ENCODE measurements around the gene CIAO2B. TPM values are rescaled to one million over a fixed set of nuclear protein-coding genes. Genes with fewer than 3 reads are reported as not detected.

CIAO2B gene
- total and polyA plus RNA-seq, 4 experiments from 2014 or later: 72.7 to 150 (median 102) TPM

- Mint-ChIP-seq H3K4me1 (peaks cover 0 to 7% (median 5%) of the 10 kb centered on the region in 4 donors), H3K36me3 (peaks cover 0 to 4% of the 10 kb centered on the region in 2 donors), H3K4me3 (peak overlapping the region in 4 of 8 donors; percentile 25 to 78 (median 70)), H3K27me3 (peaks cover 20 to 22% of the 10 kb centered on the region in 2 donors), H3K9me3 (no peaks in the 10 kb centered on the region), H3K27ac (peak overlapping the region in 1 of 7 donors; percentile 30)
- ChIA-PET POLR2A (ENCODE audit: partially characterized antibody) (interaction anchor here (0.5 to 0.7 kb wide), 2 partner anchors 8 to 34 kb away, joined by 3 read pairs; partner anchors contain the start of gene CIAO2B), CTCF (ENCODE audit: partially characterized antibody) (interaction anchor here (1.2 kb wide), 1 partner anchor 31 kb away, joined by 3 read pairs; no protein-coding TSS in a partner anchor)
- peaks cover 11% of the 10 kb centered on the region for H3K27me3 ChIP-seq (ENCODE audit: insufficient read depth, low read length)
- peaks cover 7% of the 10 kb centered on the region for H3K4me1 ChIP-seq (ENCODE audit: insufficient read depth, low read length)
- H3K36me3 ChIP-seq (ENCODE audit: insufficient read depth, low read length): no peaks in the 10 kb centered on the region
- H3K9me3 ChIP-seq (ENCODE audit: control insufficient read depth in 1 of 2, low read length in 2 of 2): no peaks in the 10 kb centered on the region
- DNase-seq: peak in 1 of 5 donors; percentile 3
- intact Hi-C loops (cut with micrococcal nuclease): no loop called here
- H3K27ac ChIP-seq (ENCODE audit: low read depth, low read length): no peak overlapping the region
- no peak overlapping the region for H3K4me3 ChIP-seq (ENCODE audit: low read length in 2 of 2)
Observed at GRCh38 chr16:66926171-66926947, 7.8 kb downstream of the CIAO2B start.

DNA sequence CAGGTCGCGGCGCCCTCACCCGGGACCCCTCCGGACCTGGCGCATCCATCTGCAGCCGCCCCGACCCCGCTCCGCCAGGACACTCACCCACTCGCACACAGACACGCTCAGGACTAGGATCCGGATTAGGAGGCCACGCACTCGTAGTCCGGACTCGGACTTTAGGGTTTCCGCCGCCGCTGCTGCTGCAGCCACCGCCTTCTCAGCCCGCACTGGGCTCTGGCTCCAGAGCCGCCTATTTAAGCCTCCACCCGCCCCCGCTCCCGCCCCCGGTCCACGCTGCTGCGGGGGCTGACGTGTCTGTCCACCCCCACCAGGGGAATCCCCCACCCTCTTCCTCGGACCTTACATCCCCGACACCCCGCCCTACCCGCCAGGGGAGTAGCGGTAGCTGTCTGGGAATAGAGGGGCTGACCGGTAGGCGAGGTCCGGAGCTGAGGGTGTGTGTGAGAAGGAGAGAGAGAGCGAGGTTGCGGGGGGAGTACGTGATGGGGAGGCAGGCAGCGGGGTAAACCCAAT is 8.8 kb downstream of the CIAO2B start, which contains the start of gene RRAD:
RRAD (minus strand) TSS at position 214 of the 519 bp plus-strand sequence. CDS start 356 bp downstream, outside the sequence.
- H3K9me3 Mint-ChIP-seq: no peaks in the 10 kb centered on the region
- CTCF ChIA-PET (ENCODE audit: partially characterized antibody): no interaction called here
- peak within 1 kb of the TSS; percentile 47 to 80 (median 76) for H3K4me3 Mint-ChIP-seq
- H3K9me3 ChIP-seq (ENCODE audit: control insufficient read depth in 1 of 2, low read length in 2 of 2): no peaks in the 10 kb centered on the region
- H3K36me3 ChIP-seq (ENCODE audit: insufficient read depth, low read length): no peaks in the 10 kb centered on the region
- intact Hi-C loops (cut with micrococcal nuclease): no loop called here
- H3K27me3 Mint-ChIP-seq: peaks cover 21 to 23% of the 10 kb centered on the region in 2 donors
- DNase-seq: no peak
- POLR2A ChIA-PET (ENCODE audit: partially characterized antibody): interaction anchor here (0.7 kb wide), 1 partner anchor 9 kb away, joined by 3 read pairs; the partner anchor contains the start of gene CIAO2B
- no peak within 1 kb of the TSS for H3K27ac ChIP-seq (ENCODE audit: low read depth, low read length)
- peaks cover 11% of the 10 kb centered on the region for H3K27me3 ChIP-seq (ENCODE audit: insufficient read depth, low read length)
- H3K27ac Mint-ChIP-seq: peak within 1 kb of the TSS in 1 of 7 donors; percentile 21
- peak within 1 kb of the TSS in 1 of 2 donors; percentile 14 for H3K4me3 ChIP-seq (ENCODE audit: low read length in 2 of 2)
- H3K4me1 ChIP-seq (ENCODE audit: insufficient read depth, low read length): peaks cover 7% of the 10 kb centered on the region
- H3K4me1 Mint-ChIP-seq: peaks cover 0 to 7% (median 5%) of the 10 kb centered on the region in 4 donors
- H3K36me3 Mint-ChIP-seq: peaks cover 0 to 2% of the 10 kb centered on the region in 2 donors

DNA sequence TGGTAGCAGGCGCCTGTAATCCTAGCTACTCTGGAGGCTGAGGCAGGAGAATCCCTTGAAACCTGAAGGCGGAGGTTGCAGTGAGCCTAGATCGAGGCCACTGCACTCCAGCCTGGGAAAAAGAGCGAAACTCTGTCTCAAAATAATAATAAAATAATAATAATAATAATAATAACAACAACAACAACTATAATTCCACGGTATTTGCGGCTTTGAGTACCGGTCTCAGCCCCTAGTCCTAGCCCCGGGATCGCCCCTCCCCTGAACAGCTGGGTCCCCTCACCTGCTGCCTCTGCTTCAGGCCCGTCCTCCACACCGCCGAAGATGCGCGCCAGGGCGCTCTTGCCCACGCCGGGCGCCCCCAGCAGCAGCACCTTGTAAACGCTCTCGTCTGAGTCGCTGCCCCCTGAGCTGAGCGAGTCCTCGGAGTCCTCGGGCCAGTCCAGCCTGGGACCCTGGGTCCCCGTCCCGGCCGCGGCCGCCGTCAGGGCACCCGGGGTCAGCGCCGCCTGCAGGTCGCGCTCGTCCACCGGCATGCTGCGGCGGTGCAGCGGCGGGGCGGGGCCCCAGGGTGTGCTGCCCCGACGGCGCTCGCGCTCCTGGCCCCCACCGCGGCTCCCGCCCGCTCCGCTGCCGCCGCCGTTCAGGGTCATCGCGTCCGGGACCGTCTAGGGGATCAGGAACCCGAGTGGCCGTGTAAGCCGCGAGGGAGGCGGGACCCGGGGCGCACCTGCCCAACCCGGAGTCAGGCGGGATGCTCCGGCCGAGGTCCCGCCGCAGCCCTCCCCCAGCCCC is 9.5 kb downstream of the CIAO2B start:
- H3K36me3 Mint-ChIP-seq: no peaks in the 10 kb centered on the region
- intact Hi-C loops (cut with micrococcal nuclease): no loop called here
- POLR2A ChIA-PET (ENCODE audit: partially characterized antibody): no interaction called here

DNA sequence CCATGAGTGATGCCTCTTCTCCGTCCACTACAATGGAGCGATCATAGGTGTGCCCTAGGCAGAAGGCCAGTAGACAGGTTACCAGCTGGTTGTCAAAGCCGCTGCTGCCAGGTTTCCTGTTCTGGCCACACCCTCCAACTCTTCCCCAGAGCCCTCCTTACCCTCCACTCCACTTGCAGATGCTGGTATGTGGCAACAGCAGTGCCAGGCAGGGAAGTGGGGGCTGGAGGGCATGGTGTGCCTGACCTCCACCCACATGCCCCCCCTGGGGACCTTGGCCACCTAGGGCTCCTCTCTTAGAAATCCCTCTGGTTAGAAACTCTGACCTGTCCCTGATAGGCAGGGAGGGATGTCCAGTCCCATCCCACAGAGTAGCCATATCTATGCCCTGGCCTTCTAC is 10.3 kb downstream of the CIAO2B start:
- peaks cover 23 to 26% of the 10 kb centered on the region in 2 donors for H3K27me3 Mint-ChIP-seq
- H3K4me3 Mint-ChIP-seq: peak overlapping the region in 2 of 8 donors; percentile 8 to 16

More for the DNA sequence above, 9.5 kb downstream of the CIAO2B start:
- Mint-ChIP-seq H3K9me3 (no peaks in the 10 kb centered on the region), H3K27me3 (peaks cover 21 to 23% of the 10 kb centered on the region in 2 donors), H3K4me3 (peak overlapping the region; percentile 1 to 71 (median 42)), H3K27ac (no peak overlapping the region), H3K4me1 (peaks cover 0 to 7% (median 5%) of the 10 kb centered on the region in 4 donors)
- DNase-seq: peak in 3 of 5 donors; percentile 34 to 41 (median 35)
- Histone ChIP-seq H3K4me1 (ENCODE audit: insufficient read depth, low read length) (peaks cover 7% of the 10 kb centered on the region), H3K27me3 (ENCODE audit: insufficient read depth, low read length) (peaks cover 11% of the 10 kb centered on the region), H3K36me3 (ENCODE audit: insufficient read depth, low read length) (no peaks in the 10 kb centered on the region), H3K9me3 (ENCODE audit: control insufficient read depth in 1 of 2, low read length in 2 of 2) (no peaks in the 10 kb centered on the region), H3K4me3 (ENCODE audit: low read length in 2 of 2) (no peak overlapping the region), H3K27ac (ENCODE audit: low read depth, low read length) (no peak overlapping the region)
- CTCF ChIA-PET (ENCODE audit: partially characterized antibody): no interaction called here

DNA sequence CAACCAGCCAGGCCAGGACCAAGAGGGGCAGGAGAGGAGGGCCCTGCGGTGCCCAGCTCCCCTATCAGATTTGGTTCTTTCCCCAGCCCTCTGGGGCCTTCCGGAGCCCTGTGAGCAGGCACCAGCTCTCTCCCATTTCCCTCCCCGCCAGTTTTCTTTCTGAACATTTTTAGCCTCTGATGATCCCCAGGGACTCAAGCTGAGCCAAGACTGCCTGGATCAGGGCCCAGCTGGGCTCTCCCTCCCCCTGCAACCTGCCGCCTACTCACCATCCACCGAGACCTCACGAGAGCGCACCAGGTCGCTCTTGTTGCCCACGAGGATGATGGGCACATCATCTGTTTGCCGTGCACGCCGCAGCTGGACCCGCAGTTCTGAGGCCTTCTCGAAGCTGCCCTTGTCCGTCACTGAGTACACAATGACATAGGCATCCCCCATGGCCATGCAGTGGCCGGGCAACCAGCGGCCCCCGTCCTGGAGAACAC is 10.9 kb downstream of the CIAO2B start:
- Histone ChIP-seq H3K4me1 (ENCODE audit: insufficient read depth, low read length) (peaks cover 7% of the 10 kb centered on the region), H3K36me3 (ENCODE audit: insufficient read depth, low read length) (no peaks in the 10 kb centered on the region), H3K4me3 (ENCODE audit: low read length in 2 of 2) (no peak overlapping the region), H3K9me3 (ENCODE audit: control insufficient read depth in 1 of 2, low read length in 2 of 2) (no peaks in the 10 kb centered on the region), H3K27me3 (ENCODE audit: insufficient read depth, low read length) (peaks cover 11% of the 10 kb centered on the region), H3K27ac (ENCODE audit: low read depth, low read length) (no peak overlapping the region)
- no peak for DNase-seq
- Mint-ChIP-seq H3K36me3 (no peaks in the 10 kb centered on the region), H3K27me3 (peaks cover 23 to 26% of the 10 kb centered on the region in 2 donors), H3K4me3 (peak overlapping the region in 2 of 8 donors; percentile 18 to 41), H3K4me1 (peaks cover 0 to 7% (median 5%) of the 10 kb centered on the region in 4 donors), H3K9me3 (no peaks in the 10 kb centered on the region), H3K27ac (no peak overlapping the region)
- ChIA-PET POLR2A (ENCODE audit: partially characterized antibody) (no interaction called here), CTCF (ENCODE audit: partially characterized antibody) (no interaction called here)
- intact Hi-C loops (cut with micrococcal nuclease): no loop called here

More for the DNA sequence above, 10.3 kb downstream of the CIAO2B start:
- H3K27ac Mint-ChIP-seq: no peak overlapping the region
- Histone ChIP-seq H3K9me3 (ENCODE audit: control insufficient read depth in 1 of 2, low read length in 2 of 2) (no peaks in the 10 kb centered on the region), H3K4me1 (ENCODE audit: insufficient read depth, low read length) (peaks cover 7% of the 10 kb centered on the region), H3K27ac (ENCODE audit: low read depth, low read length) (no peak overlapping the region), H3K27me3 (ENCODE audit: insufficient read depth, low read length) (peaks cover 11% of the 10 kb centered on the region), H3K4me3 (ENCODE audit: low read length in 2 of 2) (no peak overlapping the region), H3K36me3 (ENCODE audit: insufficient read depth, low read length) (no peaks in the 10 kb centered on the region)
- H3K36me3 Mint-ChIP-seq: no peaks in the 10 kb centered on the region
- ChIA-PET POLR2A (ENCODE audit: partially characterized antibody) (no interaction called here), CTCF (ENCODE audit: partially characterized antibody) (no interaction called here)
- no peaks in the 10 kb centered on the region for H3K9me3 Mint-ChIP-seq
- intact Hi-C loops (cut with micrococcal nuclease): no loop called here
- no peak for DNase-seq
- peaks cover 0 to 7% (median 5%) of the 10 kb centered on the region in 4 donors for H3K4me1 Mint-ChIP-seq

DNA sequence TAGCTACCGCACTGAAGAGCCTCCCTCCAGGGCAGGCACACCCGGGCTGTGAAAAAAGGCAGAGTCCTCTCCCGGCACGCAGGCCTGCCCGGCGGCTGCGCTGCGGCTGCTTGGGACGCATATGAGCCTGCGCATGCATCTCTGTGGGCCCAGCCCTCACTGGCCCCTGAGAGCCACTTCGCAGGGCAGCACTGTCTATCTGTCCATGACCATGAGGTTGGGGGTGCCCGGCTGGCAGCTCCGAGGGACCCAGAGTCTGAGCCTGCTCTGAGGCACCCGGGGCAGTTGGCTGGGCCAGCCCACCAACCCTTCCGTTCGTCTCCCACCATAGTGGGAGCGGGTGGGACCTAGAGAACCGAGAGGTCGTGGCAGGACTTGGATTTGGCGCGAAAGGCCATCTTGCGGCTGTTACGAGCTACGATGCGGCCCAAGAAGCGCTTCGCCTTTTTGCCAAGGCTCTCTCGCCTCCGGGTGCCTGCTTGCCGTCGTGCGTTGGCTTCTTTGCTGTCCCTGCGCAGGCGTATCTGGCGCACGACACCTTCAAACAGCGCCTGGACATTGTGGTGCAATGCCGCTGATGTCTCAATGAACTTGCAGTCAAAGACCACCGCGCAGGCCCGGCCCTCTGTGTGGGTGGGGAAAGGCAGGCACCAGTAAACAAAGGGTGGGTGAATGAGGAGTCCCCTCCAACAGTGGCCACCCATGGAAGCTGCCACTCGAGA is 12.3 kb downstream of the CIAO2B start:
- Histone ChIP-seq H3K27me3 (ENCODE audit: insufficient read depth, low read length) (peaks cover 11% of the 10 kb centered on the region), H3K36me3 (ENCODE audit: insufficient read depth, low read length) (no peaks in the 10 kb centered on the region), H3K4me3 (ENCODE audit: low read length in 2 of 2) (no peak overlapping the region), H3K4me1 (ENCODE audit: insufficient read depth, low read length) (peaks cover 7% of the 10 kb centered on the region), H3K9me3 (ENCODE audit: control insufficient read depth in 1 of 2, low read length in 2 of 2) (no peaks in the 10 kb centered on the region), H3K27ac (ENCODE audit: low read depth, low read length) (no peak overlapping the region)
- H3K36me3 Mint-ChIP-seq: no peaks in the 10 kb centered on the region
- DNase-seq: peak in 1 of 5 donors; percentile 25
- CTCF ChIA-PET (ENCODE audit: partially characterized antibody): no interaction called here
- intact Hi-C loops (cut with micrococcal nuclease): no loop called here
- H3K27ac Mint-ChIP-seq: no peak overlapping the region
- no peaks in the 10 kb centered on the region for H3K9me3 Mint-ChIP-seq
- H3K4me3 Mint-ChIP-seq: no peak overlapping the region
- H3K27me3 Mint-ChIP-seq: peaks cover 23 to 26% of the 10 kb centered on the region in 2 donors
- peaks cover 0 to 7% (median 5%) of the 10 kb centered on the region in 4 donors for H3K4me1 Mint-ChIP-seq
- POLR2A ChIA-PET (ENCODE audit: partially characterized antibody): no interaction called here
